ENCODE data around the gene GJA3.
"Not testable (repeated sequence)": the region's sequence is repeated elsewhere in the genome, so short reads cannot be mapped to it uniquely, and the experiment has no call there.

Gene GJA3

GRCh38 chr13:20182231-20182846 lies 21.5 kb upstream of the GJA3 start:
- DNase-seq (ENCODE audit: low read depth in 2 of 2), result no peak

GRCh38 chr13:20181188-20181587 lies 20.3 kb upstream of the GJA3 start:
- no peak for DNase-seq (ENCODE audit: low read depth in 2 of 2)

DNA sequence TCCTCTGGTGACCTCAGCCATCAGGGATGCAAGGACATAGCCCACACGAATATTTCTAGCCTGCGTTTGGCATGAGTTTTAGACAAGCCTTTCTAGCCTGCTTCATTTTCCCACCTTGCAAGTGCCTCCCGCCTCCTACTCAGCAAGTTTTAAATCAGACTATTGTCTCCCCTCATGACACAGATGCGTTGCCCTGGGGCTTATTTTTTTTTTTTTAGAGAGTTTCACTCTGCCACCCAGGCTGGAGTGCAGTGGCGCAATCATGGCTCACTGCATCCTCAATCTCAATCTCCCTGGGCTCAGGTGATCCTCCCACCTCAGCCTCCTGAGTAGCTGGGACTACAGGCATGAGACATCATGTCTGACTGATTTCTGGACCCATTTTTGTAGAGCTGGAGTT lies 17.3 kb upstream of the GJA3 start:
- DNase-seq (ENCODE audit: low read depth in 2 of 2), result no peak

DNA sequence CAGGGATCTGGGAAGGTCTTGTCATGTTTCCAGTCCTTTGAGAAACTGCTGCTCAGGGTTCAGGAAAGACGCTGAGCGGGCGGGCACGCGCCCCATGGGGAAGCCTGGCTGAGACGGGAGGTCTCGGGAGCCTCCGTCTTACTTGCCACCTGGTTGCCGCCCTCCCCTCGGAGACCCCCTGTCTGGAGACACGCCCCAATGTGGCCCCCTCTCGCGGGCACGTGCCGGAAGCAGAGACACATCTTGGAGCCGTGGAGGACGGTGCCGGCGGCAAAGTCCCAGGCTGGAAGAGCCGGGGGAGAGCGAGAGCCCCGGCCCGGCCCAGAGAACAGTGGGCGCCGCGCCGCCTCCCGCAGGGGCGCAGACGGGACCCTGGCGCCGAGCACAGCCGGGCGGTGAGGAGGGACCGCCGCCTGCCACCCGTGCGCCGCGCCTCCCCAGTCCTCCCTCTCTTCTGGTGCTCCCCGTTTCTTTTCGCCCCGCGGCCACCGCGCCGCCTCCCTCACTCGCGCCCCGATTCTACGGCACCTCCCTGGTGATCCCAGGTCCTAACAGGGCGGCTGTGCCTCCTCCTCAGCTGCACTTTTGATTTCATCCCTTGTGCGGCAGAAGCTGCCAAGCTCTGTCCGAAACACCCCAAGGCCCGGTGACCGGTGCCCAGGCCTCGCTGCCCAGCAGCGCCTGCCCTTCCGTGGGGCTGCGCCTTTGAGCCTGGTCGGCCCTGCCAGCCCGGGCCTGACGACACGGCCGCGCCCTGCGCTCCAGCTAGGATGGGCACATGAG lies 16.4 kb upstream of the GJA3 start:
- no peak for DNase-seq (ENCODE audit: low read depth in 2 of 2)

GRCh38 chr13:20175907-20176652 lies 15.2 kb upstream of the GJA3 start:
- DNase-seq (ENCODE audit: low read depth in 2 of 2), result no peak

DNA sequence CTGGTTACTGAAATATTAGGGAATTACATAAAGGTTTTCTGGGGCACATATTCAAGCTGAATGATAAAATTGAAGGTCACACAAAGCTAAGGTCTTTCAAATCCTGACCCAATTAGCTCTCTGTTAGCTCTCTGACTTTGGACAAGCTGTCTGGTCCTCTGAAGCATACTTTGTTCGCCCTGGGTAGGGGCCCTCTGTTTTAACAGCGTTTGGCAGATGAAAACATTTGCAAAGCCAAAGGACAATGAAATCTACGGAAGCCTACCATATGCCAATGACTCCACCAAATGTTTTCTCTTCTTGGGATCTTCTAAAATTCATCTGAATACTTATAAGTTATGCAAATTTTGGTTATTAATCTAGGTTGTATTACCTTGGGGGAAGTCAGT lies 14.5 kb upstream of the GJA3 start:
- DNase-seq (ENCODE audit: low read depth in 2 of 2), result no peak

DNA sequence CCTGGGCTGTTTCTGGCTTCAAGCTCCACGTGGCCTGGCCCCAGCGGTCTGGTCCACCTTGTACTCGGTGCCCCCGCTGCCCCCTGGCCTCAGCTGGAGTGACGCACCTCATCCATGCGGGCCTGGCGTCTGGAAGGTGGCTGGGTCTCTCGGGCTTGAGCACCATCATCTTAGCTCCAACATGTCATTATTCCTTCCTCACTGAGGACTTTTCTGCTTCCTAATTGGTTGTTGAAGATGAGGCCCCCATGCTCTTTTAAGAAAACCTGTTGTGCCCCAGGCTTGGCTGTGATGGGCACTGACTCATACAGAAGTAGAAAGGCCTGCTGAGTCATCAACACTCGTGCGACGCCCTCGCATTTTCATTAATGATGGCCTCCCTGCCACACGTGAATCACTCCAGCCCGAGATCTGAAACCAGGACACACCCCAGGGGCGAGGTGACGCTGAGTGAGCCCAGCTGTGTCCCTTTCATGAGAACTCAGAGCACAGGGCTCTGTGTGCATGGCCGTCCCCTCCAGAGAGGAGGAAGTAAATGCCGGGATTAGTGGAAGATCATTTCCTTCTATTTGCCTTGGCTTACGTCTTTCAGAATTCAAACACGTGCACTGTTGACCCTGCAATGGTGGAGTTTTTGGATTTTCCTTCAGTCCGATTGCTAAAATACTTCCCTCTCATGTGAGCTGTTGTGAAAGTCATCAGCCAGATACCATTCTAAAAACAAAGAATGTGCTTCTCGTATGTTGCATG lies 14.0 kb upstream of the GJA3 start:
- peak; percentile 62 to 74 for DNase-seq (ENCODE audit: low read depth in 2 of 2)

GRCh38 chr13:20173116-20173746 lies 12.4 kb upstream of the GJA3 start:
- DNase-seq (ENCODE audit: low read depth in 2 of 2), result no peak

DNA sequence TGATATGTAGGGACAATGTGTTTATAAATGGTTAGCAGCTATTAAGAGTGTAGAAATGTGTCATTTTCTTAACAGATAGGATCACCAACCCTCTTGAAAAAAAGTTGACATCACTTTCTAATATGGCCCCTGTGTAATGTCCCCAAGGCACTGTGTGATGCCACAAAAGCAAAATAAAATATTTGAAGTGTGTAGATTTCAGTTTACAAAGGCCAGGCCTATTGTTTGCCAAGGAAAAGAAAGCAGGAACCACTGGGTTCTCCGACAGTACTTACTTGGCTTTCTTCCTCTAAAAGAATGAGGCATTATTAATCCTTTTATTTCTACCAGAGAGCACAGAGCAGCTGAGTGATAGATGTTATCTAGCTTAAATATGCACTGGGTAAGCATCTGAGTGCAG lies 10.5 kb upstream of the GJA3 start:
- no peak for DNase-seq (ENCODE audit: low read depth in 2 of 2)

- no peak for DNase-seq (ENCODE audit: low read depth in 2 of 2)
These were observed 10.1 kb upstream of the GJA3 start for GRCh38 chr13:20170921-20171320.

DNA sequence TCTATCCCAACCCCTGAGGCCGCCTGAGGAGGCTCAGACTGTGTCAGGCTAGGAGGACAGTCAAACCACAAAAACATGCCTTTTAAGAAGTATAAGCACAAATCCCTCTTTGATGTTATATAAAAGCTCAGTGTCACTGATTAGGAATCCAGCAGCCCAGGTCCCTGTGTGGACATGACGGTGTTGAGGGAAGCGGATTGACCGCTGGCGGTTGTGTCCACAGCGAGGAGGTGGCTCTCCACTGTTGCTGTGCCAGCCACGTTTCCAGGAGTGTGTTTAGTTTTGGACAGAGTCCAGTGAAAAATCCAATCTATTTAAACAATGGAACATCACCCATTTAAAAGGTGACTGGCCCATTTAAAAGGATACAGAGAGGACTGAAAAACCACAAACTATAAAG lies 7.5 kb upstream of the GJA3 start:
- no peak for DNase-seq (ENCODE audit: low read depth in 2 of 2)

DNA sequence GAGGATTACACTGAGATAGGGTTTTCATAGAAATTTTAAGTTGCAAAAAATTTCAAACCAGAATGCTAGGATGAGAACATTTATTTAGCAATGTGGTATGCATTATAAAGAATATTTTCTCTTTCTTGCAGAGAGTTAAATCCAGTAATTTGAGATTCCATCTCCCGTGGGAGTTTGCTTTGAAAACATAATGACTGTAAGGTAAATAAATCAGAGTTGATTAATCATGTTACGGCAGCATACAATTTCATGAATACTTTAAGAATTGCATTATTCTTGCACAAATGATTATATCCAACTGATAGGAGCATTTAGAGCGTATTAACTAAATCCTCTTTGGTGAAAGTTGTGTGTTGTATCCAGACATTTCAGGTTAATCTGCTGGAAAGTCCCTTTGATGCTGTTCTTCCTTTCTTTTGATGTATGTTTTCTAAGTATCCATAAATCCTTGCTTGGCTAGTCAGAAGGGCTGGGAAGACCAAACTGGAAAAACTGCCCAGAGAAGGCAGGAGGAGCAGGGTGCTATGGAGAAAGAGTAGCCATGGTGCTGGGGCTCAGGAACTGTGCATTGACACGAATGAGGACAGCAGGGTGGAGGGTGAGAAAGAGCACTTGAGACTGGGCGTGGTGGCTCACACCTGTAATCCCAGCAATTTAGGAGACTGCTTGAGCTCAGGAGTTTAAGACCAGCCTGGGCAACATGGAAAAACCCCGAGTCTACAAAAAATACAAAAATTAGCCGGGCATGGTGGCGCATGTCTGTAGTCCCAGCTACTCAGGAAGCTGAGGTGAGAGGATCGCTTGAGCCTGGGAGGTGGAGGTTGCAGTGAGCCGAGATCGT lies 4.8 kb upstream of the GJA3 start:
- DNase-seq (ENCODE audit: low read depth in 2 of 2), result no peak

- no peak for DNase-seq (ENCODE audit: low read depth in 2 of 2)
These were observed 1.1 kb upstream of the GJA3 start for GRCh38 chr13:20161951-20162300.

DNA sequence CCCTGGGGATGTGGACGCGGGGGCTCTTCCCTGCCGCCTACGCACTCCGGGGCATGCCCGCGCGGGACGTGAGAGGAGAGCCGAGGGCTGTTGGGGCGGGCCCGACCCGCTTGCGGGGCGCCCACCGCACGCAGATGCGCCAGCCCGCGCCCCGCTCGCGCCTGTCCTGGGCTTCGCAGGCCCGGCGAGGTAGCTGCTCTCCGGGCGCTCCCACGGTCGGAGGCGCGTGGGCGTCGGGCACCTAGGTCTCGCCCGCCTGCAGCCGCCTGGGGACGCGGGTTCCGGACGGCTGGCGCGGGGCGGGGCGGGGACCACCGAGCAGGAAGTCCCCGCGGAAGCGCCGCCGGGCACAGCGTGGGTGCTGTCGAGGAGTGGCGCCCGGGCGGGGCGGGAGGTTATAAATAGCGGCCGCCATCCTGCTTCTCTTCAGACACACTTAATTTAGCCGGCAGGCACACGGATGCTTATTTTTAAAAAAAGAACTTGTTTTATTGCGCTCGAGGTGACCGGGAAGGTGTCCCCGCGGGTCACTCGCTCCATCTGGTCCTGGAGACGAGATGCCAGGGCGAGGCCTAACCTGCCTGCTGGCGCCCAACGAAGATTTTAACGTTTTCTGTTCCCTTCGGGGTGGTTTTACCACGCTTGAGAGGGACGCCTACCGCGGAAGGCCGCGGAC lies 561 bp upstream of the GJA3 start:
- peak in 1 of 2 experiments; percentile 30 for DNase-seq (ENCODE audit: low read depth in 2 of 2)

GRCh38 chr13:20159646-20160305 lies 1.1 kb downstream of the GJA3 start:
- DNase-seq (ENCODE audit: low read depth in 2 of 2), result no peak

DNA sequence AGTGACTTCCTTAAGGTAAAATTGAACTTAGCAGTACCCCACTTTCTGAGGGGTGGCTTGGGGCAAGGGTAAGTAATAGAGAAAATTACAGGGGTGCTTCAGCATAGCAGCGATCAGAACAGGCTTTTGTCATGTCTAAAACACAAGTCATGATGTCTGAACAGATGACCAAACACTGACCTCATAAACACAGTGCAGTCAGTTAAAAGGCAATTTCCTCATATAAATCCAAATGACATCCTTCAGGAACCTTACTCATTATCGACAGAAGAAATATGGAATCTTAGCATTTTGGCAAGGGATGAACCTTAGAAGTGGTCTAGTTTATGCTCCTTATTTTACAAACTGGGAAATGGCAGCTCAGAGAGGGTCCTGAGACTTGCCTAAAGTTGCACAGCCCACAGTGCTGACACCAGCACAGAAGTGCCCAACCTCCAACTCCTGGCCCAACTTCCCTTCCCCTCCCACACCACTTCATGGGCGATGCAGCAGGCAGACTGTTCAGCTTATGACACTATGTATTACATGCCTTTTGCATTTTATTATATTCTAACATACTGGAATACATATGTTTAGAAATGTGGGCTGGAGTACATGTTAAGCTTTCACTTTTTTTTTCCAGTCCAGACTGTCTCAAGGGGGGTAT lies 3.6 kb downstream of the GJA3 start:
- DNase-seq (ENCODE audit: low read depth in 2 of 2), result no peak

DNA sequence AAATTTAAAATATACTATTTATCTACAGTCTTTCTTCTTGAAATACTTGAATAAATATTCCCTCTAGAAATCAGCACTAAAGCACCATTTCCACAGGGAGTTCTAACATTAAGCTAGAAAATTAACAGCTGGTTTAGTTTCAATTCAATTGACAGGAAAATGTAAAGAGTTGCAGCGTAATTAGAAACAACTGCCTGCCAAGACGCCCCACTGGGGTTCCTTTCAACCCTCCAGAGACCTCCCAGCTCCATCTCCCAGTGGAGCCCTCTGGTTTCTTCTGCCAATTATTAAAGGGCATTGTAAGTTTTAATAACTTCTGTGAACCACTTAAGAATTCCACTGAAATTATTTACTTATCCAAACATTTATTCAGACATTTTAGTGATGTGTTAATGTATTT lies 4.2 kb downstream of the GJA3 start:
- DNase-seq (ENCODE audit: low read depth in 2 of 2), result no peak

DNA sequence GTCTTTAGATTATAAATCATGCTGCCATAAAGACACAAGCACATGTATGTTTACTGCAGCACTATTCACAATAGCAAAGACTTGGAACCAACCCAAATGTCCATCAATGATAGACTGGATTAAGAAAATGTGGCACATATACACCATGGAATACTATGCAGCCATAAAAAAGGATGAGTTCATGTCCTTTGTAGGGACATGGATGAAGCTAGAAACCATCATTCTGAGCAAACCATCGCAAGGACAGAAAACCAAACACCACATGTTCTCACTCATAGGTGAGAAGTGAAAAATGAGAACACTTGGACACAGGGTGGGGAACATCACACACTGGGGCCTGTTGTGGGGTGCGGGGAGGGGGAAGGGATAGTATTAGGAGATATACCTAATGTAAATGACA lies 7.6 kb downstream of the GJA3 start:
- DNase-seq (ENCODE audit: low read depth in 2 of 2), result not testable (repeated sequence)

GRCh38 chr13:20151612-20152011 lies 9.2 kb downstream of the GJA3 start:
- no peak for DNase-seq (ENCODE audit: low read depth in 2 of 2)

Data from stimulated activated CD4-positive, alpha-beta T cell treated with anti-CD3 and anti-CD28 coated beads, Interleukin-12 subunit alpha, Interleukin-12 subunit beta, amount 100 ng/mL, for 24 hours (primary cell).